Measurements from ENCODE around the gene ARCN1.

The ARCN1 gene

GRCh38 chr11:118640332-118641154, 68.3 kb downstream of the ARCN1 start:
- DNase-seq, result no peak

DNA sequence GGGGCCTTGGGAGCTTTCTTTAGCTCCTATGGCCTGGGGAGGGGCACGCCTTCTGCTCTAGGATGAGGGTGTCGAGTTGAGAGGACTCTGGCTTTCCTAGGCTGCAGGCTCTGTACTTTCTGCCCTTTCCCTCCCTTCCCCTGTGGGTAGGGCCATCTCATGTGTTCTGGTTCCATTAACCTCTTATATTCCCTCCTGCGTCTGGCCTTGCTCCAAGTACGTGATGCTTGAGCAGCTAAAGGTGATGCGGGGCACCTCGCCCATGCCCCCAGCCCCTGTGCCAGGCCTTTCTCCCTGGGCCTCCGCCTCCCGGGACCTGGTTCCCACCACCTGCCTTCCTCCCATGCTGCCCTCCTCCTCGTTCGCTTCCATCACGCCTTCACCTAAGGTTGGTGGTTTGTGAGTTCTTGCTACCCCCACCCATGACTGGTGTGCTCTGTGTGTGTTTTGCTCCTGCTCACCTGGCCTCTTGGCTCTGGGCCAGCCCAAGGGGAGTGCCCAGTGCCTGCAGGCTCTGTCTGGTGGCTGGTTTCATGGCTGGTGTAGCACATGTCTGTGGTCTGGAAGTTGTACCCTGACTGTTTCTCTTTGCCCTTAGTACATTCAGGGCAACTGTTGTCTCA, 69.3 kb downstream of the ARCN1 start:
- DNase-seq, result no peak

DNA sequence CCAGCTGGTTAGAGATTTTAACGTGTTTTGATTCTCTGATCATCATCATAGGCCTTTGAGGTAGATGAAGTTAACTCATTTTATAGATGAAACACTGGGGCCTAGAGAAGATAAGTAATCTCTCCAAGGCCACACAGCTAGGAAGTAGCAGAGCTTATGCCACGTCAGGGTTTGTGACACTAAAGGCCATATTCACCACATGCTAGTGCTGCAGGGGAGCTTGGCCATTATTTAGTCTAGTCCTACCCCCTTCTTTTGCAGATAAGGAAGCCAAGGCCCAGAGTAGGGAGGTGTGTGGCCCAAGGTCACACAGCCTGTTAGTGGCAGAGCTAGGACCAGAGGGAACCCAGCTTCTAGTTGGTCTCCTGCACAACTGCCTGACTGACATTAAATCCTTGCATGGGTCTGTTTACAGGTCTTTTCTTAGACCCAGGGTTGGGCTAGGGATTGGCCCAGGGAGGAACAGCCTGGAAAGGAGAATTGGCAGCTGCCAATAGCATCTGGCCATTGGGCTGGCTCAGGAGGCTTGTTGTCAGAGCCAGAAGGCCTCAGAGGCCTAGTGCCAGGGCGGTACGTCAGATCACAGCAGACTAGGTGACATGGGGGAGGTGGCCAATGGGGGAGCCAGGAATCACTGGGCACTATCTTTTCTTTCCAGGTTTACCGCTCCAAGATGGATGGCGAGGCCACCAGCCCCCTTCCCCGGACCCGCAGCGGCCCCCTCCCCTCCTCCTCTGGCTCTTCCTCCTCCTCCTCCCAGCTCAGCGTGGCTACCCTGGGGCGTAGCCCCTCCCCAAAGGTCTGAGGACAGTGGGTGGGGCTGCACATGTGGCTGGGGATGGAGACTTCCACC, 71.2 kb downstream of the ARCN1 start:
- DNase-seq, result no peak

DNA sequence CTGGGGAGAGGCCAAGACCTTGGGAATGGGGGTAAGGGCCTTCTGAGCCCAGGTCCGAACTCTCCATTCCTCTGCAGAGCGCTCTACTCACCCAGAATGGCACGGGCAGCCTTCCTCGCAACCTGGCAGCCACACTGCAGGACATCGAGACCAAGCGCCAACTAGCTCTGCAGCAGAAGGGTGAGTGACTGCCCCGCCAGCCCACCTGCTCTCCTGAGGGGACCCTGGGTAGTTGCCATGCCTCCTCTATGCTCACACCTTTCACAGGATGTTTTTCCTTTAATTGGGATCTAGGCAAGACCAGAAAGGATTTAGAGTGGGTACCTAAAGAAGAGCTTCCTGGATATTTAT, 71.8 kb downstream of the ARCN1 start:
- no peak for DNase-seq

DNA sequence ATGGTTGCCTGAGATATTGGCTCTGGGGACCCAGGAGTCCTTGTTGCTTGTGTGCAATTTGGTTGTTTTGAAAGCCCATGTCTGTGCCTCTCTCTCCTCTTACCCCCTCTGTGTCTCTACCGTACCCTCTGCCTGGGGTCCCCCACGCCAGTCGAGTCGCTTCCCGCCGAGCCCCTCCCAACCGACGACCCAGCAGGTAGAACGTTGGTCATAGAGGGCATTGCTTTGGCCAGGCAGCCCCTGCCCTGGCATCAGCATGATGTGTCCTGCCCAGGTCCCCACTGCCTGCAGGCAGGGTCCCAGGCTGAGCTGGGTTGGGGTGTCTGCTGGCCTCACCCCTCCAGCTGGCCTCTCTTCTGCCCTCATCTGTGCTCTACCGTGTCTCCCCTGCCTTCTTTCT, 72.3 kb downstream of the ARCN1 start:
- no peak for DNase-seq

DNA sequence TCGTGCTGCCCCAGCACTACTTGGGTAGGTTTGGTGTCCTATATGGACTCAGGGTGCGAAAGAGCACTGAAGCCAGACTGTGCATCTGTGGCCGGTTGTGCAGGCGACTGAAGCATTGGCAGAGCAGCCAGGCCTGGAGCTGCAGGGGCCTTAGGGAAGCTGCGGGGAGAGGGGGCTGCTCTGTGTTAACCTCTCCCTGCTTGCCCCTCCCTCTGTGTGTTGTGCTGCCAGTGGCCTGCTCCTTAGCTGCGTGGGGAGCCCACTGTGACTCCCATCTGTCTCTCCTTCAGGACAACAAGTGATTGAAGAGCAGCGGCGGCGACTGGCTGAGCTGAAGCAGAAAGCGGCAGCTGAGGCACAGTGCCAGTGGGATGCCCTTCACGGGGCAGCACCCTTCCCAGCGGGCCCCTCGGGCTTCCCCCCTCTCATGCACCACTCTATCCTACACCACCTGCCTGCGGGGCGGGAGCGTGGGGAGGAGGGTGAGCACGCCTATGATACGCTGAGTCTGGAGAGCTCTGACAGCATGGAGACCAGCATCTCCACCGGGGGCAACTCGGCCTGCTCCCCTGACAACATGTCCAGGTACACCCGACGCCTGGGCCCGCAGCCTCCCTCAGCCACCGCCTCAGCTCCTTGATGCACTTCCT, 73.0 kb downstream of the ARCN1 start:
- DNase-seq, result no peak

- DNase-seq, result no peak
Observed at GRCh38 chr11:118646393-118646792, 74.2 kb downstream of the ARCN1 start.

GRCh38 chr11:118648291-118648690, 76.1 kb downstream of the ARCN1 start:
- no peak for DNase-seq

DNA sequence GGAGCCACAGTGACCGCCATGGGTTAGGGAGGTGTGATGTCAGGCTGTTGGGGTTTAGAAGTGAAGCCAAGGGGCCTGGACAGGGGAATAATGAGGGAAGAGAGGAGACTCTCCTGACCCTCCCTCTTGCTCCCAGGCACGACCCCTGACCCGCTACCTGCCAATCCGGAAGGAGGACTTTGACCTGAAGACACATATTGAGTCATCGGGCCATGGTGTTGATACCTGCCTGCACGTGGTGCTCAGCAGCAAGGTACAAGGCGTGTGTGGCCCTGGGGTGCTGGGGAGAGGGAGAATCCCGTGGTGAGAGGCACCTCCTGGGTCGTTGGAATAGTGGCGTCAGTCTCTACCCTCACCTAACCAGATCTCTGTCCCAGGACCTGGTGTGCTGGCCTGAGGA, 77.7 kb downstream of the ARCN1 start:
- DNase-seq, result no peak

GRCh38 chr11:118650366-118650765, 78.2 kb downstream of the ARCN1 start:
- no peak for DNase-seq

- no peak for DNase-seq
Observed at GRCh38 chr11:118651820-118652219, 79.6 kb downstream of the ARCN1 start.

Measured in inflammatory macrophage treated with lipopolysaccharide for 4 hours (primary cell).